ENCODE results near the gene SNX1. TPM values are rescaled to one million over a fixed set of nuclear protein-coding genes. Genes with fewer than 3 reads are reported as not detected.

SNX1 gene
- polyA plus RNA-seq, 1 donor (not counting 4 experiments of a cell fraction or from before 2014, with no cell fraction given), result 90.2 TPM

DNA sequence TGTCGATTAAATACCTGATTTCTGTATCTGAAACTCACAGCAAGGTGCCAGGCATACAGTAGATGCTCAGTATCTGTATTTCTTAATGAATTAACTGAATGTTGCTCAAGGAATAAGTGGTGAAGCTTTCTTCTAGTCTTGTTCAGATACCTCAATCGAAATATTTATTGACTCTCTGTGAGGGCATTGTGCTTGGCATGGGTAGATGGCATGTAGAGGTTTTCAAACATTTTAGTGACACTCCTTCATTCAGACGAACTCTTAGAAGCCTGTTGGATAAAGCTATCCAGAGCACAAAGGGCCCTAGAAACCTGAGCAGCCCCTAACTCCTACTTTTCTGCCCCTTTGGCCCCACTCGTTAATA is 369 bp upstream of the SNX1 start:
- peak overlapping the region; percentile 60 to 97 (median 88) for H3K4me3 ChIP-seq (ENCODE audit: control insufficient read depth in 2 of 3, extremely low read depth in 1 of 3, insufficient read depth in 2 of 3, low read depth in 1 of 3, low read length in 3 of 3)
- H3K4me2 ChIP-seq (ENCODE audit: control insufficient read depth, extremely low read depth, insufficient read depth, low read depth, low read length), result peak overlapping the region; percentile 81
- peaks cover 0 to 2% of the 10 kb centered on the region in 2 experiments for H3K36me3 ChIP-seq (ENCODE audit: control insufficient read depth in 2 of 2, extremely low read depth in 1 of 2, insufficient read depth in 2 of 2, low read length in 2 of 2)
- peaks cover 51% of the 10 kb centered on the region for H3K4me1 ChIP-seq (ENCODE audit: control insufficient read depth, extremely low read depth, insufficient read depth, low read length)
- no peaks in the 10 kb centered on the region for H3K27me3 ChIP-seq (ENCODE audit: control insufficient read depth, extremely low read depth, insufficient read depth, low read length)
- DNase-seq (ENCODE audit: low read depth, low spot score) (no peak), FAIRE-seq (no peak)
- H3K79me2 ChIP-seq (ENCODE audit: control insufficient read depth, insufficient read depth, low read length), result peaks cover 79% of the 10 kb centered on the region
- peak overlapping the region; percentile 92 for H3K9ac ChIP-seq (ENCODE audit: control insufficient read depth, extremely low read depth, insufficient read depth, low read length)
- dilution Hi-C loops (cut with MboI; ENCODE audit: extremely low pct_ligation_motif_present, low sequenced_read_pairs), result no loop called here
- H2AFZ ChIP-seq (ENCODE audit: control insufficient read depth, low read length), result peak overlapping the region; percentile 88
- H3K9me3 ChIP-seq (ENCODE audit: control insufficient read depth, low read depth, low read length), result no peaks in the 10 kb centered on the region
- no peaks in the 10 kb centered on the region for H4K20me1 ChIP-seq (ENCODE audit: control insufficient read depth, extremely low read depth, insufficient read depth, low read length)
- H3K9me1 ChIP-seq (ENCODE audit: control insufficient read depth, extremely low read depth, insufficient read depth, low read length), result peaks cover 4% of the 10 kb centered on the region
- no peak for TF ChIP-seq EZH2 (IDR thresholded peaks at IDR 0.05; ENCODE audit: low read length)
- TF ChIP-seq, protein P1, sequence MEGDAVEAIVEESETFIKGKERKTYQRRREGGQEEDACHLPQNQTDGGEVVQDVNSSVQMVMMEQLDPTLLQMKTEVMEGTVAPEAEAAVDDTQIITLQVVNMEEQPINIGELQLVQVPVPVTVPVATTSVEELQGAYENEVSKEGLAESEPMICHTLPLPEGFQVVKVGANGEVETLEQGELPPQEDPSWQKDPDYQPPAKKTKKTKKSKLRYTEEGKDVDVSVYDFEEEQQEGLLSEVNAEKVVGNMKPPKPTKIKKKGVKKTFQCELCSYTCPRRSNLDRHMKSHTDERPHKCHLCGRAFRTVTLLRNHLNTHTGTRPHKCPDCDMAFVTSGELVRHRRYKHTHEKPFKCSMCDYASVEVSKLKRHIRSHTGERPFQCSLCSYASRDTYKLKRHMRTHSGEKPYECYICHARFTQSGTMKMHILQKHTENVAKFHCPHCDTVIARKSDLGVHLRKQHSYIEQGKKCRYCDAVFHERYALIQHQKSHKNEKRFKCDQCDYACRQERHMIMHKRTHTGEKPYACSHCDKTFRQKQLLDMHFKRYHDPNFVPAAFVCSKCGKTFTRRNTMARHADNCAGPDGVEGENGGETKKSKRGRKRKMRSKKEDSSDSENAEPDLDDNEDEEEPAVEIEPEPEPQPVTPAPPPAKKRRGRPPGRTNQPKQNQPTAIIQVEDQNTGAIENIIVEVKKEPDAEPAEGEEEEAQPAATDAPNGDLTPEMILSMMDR (optimal IDR thresholded peaks at IDR 0.05 in 1 of 3, IDR thresholded peaks at IDR 0.05 in 1 of 3, conservative IDR thresholded peaks at IDR 0.05 in 1 of 3; ENCODE audit: extremely low read depth in 1 of 3, insufficient read depth in 2 of 3, low read length in 3 of 3), result no peak
- peak overlapping the region; percentile 48 for H3K27ac ChIP-seq (ENCODE audit: control insufficient read depth, insufficient read depth, low read length)

DNA sequence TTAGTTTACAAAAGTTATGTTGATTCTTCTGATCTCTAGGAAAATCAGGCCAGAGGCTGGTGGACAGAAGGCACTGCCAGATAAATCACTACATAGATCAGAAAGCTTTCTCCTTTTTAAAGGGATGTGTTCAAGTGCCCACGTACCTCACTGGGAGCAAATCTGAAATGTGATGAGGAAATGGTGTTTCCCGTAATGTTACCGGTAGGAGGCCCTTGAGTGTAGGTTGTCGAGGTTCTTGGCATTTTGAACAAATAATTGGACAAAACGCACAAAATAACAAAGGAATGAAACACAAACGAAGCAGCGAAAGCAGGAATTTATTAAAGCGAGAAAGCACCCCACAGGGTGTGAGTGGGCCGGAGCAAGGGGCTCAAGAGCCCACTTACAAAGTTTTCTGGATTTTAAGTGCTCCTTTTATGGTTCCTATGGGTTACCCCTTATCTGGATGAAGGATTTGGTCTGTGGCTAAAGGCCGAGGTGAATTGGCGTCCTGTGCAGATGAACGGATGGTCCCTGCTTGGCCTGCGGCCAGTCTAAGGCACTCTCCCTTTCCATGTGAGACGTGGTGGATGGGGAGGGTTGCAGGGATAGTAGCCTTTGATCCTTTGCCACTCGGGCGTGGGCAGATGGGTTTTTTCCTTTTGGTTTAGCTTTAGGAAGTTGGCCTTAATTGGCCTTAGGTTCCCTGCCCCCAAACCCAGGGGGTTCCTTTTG is 1.0 kb downstream of the SNX1 start:
- H3K4me3 ChIP-seq (ENCODE audit: control insufficient read depth in 2 of 3, extremely low read depth in 1 of 3, insufficient read depth in 2 of 3, low read depth in 1 of 3, low read length in 3 of 3), result peak overlapping the region; percentile 85 to 97 (median 88)
- peak overlapping the region; percentile 92 for H3K9ac ChIP-seq (ENCODE audit: control insufficient read depth, extremely low read depth, insufficient read depth, low read length)
- peak overlapping the region; percentile 84 for H3K4me2 ChIP-seq (ENCODE audit: control insufficient read depth, extremely low read depth, insufficient read depth, low read depth, low read length)
- H3K27me3 ChIP-seq (ENCODE audit: control insufficient read depth, extremely low read depth, insufficient read depth, low read length), result no peaks in the 10 kb centered on the region
- TF ChIP-seq, protein P1 (optimal IDR thresholded peaks at IDR 0.05 in 1 of 3, IDR thresholded peaks at IDR 0.05 in 1 of 3, conservative IDR thresholded peaks at IDR 0.05 in 1 of 3; ENCODE audit: extremely low read depth in 1 of 3, insufficient read depth in 2 of 3, low read length in 3 of 3), result peak in 2 of 3 experiments; percentile 27 to 37
- no peak for TF ChIP-seq EZH2 (IDR thresholded peaks at IDR 0.05; ENCODE audit: low read length)
- no peaks in the 10 kb centered on the region for H3K36me3 ChIP-seq (ENCODE audit: control insufficient read depth in 2 of 2, extremely low read depth in 1 of 2, insufficient read depth in 2 of 2, low read length in 2 of 2)
- FAIRE-seq, result no peak
- no peak for DNase-seq (ENCODE audit: low read depth, low spot score)
- peaks cover 4% of the 10 kb centered on the region for H3K9me1 ChIP-seq (ENCODE audit: control insufficient read depth, extremely low read depth, insufficient read depth, low read length)
- H2AFZ ChIP-seq (ENCODE audit: control insufficient read depth, low read length), result peak overlapping the region; percentile 82
- dilution Hi-C loops (cut with MboI; ENCODE audit: extremely low pct_ligation_motif_present, low sequenced_read_pairs), result no loop called here
- H3K9me3 ChIP-seq (ENCODE audit: control insufficient read depth, low read depth, low read length), result no peaks in the 10 kb centered on the region
- peak overlapping the region; percentile 70 for H3K27ac ChIP-seq (ENCODE audit: control insufficient read depth, insufficient read depth, low read length)
- H3K79me2 ChIP-seq (ENCODE audit: control insufficient read depth, insufficient read depth, low read length), result peaks cover 80% of the 10 kb centered on the region
- H3K4me1 ChIP-seq (ENCODE audit: control insufficient read depth, extremely low read depth, insufficient read depth, low read length), result peaks cover 52% of the 10 kb centered on the region
- no peaks in the 10 kb centered on the region for H4K20me1 ChIP-seq (ENCODE audit: control insufficient read depth, extremely low read depth, insufficient read depth, low read length)

Data from keratinocyte (primary cell).